Globus pallidus (tissue), 1 donor: Measurements from ENCODE around the gene KIF5A.

Experiments used
- DNase-seq: peaks from one replicate; pipeline ENCODE4 v3.0.0-alpha.2; 2015; ENCODE audit warnings: low spot score

KIF5A gene

DNA sequence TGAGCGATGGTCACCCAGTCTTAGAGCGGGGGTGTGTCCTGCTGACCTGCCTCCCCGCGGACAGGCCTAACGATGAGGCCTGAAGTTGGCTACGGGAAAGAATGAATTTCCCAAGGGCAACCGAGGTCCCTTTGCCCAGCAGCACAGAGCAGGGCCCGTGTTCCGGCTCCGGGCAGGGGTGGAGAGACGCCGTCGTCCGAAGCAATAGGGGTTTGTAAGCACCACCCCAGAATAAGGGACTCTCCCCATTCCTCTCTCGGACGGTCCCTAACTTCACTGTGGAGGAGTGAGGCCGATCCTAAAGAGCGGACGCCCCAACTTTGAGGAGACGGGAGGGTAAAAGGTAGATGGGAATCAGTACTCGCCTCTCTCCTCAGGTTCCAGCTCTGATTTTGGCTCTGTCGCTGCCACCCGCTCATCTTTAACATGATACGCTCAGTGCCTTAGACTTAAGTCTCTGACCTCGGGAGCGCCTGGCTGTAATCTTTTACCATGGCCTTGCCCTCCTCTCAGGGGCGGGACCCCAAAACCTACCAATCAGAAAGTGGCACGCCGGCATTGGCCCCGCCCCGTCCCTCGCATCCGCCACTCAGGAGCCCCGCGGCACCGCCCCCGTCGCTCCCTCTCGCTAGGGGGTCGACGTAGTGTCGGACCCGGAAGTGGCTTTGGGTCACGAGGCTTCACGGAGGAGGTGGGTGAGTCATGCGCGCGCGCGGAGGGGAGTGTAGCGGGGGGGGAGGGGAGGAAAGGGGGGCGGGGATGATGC lies 29.6 kb upstream of the KIF5A start, which contains the start of gene DDIT3:
Gene DDIT3 (minus strand): TSS at position 462 of the 766 bp plus-strand sequence. CDS start 3,108 bp downstream, outside the sequence.
- peak; percentile 99 for DNase-seq

GRCh38 chr12:57521525-57522010 lies 28.3 kb upstream of the KIF5A start:
- DNase-seq, result peak; percentile 72

DNA sequence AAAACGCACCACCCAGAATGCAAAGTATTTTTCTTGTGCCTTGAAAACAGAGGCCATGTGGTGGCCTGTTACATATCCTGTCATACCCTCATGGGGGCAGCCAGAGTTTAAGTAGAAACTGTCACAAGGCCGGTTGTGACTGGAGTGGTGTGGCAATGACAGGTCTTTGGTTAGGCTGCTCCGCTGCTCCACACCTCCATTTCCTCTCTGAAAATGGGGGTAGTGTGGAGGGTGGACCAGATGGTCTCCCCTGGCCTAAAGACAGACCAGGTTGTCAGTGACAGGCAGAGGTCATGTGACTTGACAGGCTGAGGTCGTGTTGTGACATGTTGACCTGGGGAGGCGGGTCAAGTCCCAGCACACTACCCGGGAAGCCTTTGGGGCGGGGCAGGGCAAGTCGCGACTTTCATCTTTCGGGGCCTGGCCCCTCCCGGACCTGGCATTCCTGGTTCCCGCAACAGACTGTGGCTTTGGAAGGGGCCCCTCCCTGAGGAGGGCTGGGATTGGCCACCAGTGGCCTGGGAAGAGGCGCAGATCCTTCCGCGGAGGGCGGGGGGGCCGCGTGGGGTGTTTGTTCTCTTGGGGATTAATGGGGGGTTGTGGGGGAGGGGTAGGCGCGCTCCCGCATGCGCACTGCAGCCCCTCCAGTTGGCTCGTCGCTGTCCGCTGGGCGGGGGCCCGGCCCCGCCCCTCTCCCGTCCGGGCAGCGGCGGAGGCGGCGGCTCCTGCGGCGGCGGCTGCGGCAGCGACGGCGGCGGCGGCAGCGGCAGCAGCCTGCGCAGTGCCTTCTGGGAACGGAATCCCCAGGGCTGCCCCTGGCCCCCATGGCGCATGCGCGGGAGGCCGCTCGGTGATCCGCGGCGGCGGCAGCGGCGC lies 27.6 kb upstream of the KIF5A start, which contains the start of gene MBD6:
Gene MBD6 (plus strand): TSS at position 814 of the 876 bp plus-strand sequence. CDS start 1,480 bp downstream, outside the sequence.
- peak; percentile 90 for DNase-seq

- DNase-seq, result peak; percentile 63
These were observed 26.7 kb upstream of the KIF5A start for GRCh38 chr12:57522887-57523705.

- DNase-seq, result no peak
These were observed 25.9 kb upstream of the KIF5A start for GRCh38 chr12:57523706-57524614.

DNA sequence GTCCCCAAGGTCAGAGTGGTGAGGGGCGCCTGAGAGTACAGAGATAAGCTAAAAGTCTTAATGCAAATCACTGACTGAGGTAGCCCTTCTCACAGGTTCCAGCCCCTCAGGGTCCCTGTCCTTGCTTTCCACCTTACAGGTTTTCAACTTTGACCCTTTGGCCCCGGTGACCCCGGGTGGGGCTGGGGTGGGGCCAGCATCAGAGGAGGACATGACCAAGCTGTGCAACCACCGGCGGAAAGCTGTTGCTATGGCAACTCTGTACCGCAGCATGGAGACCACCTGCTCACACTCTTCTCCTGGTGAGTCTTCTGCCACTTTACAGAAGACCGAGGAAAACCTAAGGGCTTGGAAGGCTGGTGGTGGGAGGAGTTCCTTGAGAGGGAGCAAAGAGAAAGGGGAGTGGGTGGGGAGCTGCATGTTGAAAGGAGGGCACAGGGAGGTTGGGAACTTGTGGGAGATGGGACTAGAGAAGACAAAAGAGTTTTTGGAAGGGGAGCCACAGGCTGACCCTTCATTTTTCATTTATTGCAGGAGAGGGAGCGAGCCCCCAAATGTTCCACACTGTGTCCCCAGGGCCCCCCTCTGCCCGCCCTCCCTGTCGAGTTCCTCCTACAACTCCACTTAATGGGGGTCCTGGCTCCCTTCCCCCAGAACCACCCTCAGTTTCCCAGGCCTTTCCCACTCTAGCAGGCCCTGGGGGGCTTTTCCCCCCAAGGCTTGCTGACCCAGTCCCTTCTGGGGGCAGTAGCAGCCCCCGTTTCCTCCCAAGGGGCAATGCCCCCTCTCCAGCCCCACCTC lies 24.8 kb upstream of the KIF5A start:
- DNase-seq, result no peak

GRCh38 chr12:57525615-57526383 lies 24.0 kb upstream of the KIF5A start:
- no peak for DNase-seq

- DNase-seq, result no peak
These were observed 23.2 kb upstream of the KIF5A start for GRCh38 chr12:57526477-57527126.

GRCh38 chr12:57527184-57527583 lies 22.7 kb upstream of the KIF5A start:
- no peak for DNase-seq

DNA sequence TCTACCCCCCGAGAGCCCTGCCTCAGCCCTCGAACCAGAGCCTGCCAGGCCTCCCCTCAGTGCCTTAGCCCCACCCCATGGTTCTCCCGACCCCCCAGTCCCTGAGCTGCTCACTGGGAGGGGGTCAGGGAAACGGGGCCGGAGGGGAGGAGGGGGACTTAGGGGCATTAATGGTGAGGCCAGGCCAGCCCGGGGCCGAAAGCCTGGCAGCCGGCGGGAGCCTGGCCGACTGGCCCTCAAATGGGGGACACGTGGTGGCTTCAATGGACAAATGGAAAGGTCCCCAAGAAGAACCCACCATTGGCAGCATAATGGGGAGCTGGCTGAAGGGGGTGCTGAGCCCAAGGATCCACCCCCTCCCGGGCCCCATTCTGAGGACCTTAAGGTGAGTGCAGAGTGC lies 21.7 kb upstream of the KIF5A start:
- no peak for DNase-seq

GRCh38 chr12:57528831-57529555 lies 20.9 kb upstream of the KIF5A start:
- no peak for DNase-seq

- no peak for DNase-seq
These were observed 20.0 kb upstream of the KIF5A start for GRCh38 chr12:57529831-57530230.

- DNase-seq, result no peak
These were observed 19.3 kb upstream of the KIF5A start for GRCh38 chr12:57530396-57531142.

DNA sequence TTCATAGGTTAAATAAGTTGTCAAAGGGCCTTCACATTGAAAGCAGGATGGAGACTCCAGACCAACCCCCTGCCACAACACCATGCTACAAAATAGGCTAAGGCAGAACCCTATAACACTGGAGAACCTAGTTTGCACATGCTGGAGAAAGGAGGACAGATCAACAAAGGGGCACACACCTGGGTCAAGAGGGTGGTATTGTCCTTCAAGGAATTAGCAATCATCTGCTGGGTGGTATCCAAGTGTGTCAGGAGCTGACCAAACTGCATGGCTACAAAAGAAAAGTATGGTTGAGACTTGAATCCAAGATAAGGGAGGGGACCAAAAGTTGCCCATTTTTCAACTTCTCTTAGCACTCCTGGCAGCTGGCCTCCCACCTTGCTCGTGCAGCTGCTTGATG lies 18.0 kb upstream of the KIF5A start:
- DNase-seq, result no peak

GRCh38 chr12:57533108-57533507 lies 16.7 kb upstream of the KIF5A start:
- no peak for DNase-seq

DNA sequence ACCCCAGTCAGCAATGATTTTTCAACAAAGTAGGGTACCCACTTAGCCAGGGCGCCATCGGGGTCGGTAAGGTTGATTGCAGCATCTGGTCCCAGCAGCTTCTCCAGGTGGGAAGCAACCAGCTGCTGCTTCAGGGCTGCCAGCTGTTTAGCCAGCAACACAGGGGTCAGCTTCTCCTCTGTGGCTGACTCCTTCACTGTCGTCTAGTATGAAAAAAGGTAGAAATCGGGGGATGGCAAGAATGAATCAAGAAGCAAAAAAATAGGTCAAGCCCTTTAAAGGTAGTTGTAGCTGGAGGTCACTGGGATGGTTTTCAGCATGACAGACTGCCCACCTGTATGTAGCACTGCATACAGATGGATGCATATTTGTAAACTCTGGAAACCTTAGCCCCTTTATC lies 15.6 kb upstream of the KIF5A start:
- DNase-seq, result no peak

DNA sequence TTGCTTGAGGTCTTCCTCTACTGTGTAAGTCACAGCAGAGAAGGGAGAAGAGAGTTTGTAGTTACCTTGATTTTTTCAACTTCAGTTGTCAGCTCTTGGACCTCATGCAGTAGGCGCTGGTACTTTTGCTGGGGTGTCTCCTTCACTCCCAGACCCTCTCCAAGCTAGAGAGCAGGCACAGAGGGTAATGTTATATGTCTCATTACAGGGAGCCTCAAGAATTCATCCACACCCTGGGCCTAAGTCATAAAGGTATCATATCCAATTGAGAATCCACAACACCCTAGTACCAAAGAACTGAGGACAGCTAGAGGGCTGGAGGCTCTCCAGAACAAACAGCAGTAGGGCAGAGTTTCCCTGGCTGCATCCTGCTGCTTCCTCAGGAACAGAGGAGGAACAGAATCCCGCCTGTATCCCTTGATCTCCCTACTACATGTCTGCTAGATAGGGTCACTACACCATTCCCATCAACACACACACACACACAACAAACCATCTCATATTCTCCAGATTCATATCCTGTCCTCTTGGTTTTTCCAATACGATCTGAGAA lies 14.8 kb upstream of the KIF5A start:
- no peak for DNase-seq
